GM23338 (cell line): Measurements from ENCODE around the gene CEP131. TPM values are rescaled to one million over a fixed set of nuclear protein-coding genes. Genes with fewer than 3 reads are reported as not detected.

Source experiments
- ATAC-seq: fragments of 200-7000 bp; cut with Tn5 transposase; 3 replicates; pipeline ENCODE4 v1.9.1; 2020
- DNase-seq: peaks from one replicate; pipeline ENCODE4 v3.0.0-alpha.2; 2015; ENCODE audit warnings: low spot score
- H2AFZ ChIP-seq: fragments of 200-600 bp; sonication (generic); 2 replicates; pipeline ENCODE4 v1.8.0; 2016; ENCODE audit warnings: antibody characterized with exemption, mild to moderate bottlenecking, moderate library complexity
- H3F3A ChIP-seq: fragments of 200-600 bp; sonication (generic); replicated peaks from 2 replicates; pipeline ENCODE4 v1.8.0; 2017; ENCODE audit warnings: antibody characterized with exemption, mixed run types, low read depth
- H3K27ac ChIP-seq: fragments of 200-600 bp; sonication (generic); 2 replicates; pipeline ENCODE4 v1.6.1; 2016; ENCODE audit warnings: low read depth
- H3K27me3 ChIP-seq: fragments of 200-600 bp; sonication (generic); 2 replicates; pipeline ENCODE4 v1.8.0; 2016; ENCODE audit warnings: mild to moderate bottlenecking, mixed run types, moderate library complexity; ENCODE audit not compliant: insufficient read depth
- H3K36me3 ChIP-seq: fragments of 200-600 bp; sonication (generic); 2 replicates; pipeline ENCODE4 v1.8.0; 2016; ENCODE audit warnings: mild to moderate bottlenecking; ENCODE audit not compliant: insufficient read depth
- H3K4me1 ChIP-seq: fragments of 200-600 bp; sonication (generic); 2 replicates; pipeline ENCODE4 v1.8.0; 2016; ENCODE audit warnings: mild to moderate bottlenecking, moderate library complexity; ENCODE audit not compliant: insufficient read depth
- H3K4me2 ChIP-seq: fragments of 200-600 bp; sonication (generic); 2 replicates; pipeline ENCODE4 v1.7.1; 2017; ENCODE audit warnings: mixed run types
- H3K4me3 ChIP-seq: fragments of 200-600 bp; sonication (generic); 2 replicates; pipeline ENCODE4 v1.6.1; 2016; ENCODE audit warnings: mixed run types
- H3K79me2 ChIP-seq: fragments of 200-600 bp; sonication (generic); replicated peaks from 2 replicates; pipeline ENCODE4 v1.8.0; 2017; ENCODE audit warnings: mild to moderate bottlenecking; ENCODE audit not compliant: insufficient read depth
- H3K9me2 ChIP-seq: fragments of 200-600 bp; sonication (generic); 2 replicates; pipeline ENCODE4 v1.8.0; 2017; ENCODE audit not compliant: insufficient read depth
- H4K20me1 ChIP-seq: fragments of 200-600 bp; sonication (generic); replicated peaks from 2 replicates; pipeline ENCODE4 v1.8.0; 2017; ENCODE audit warnings: mild to moderate bottlenecking; ENCODE audit not compliant: insufficient read depth
- H3K27ac Mint-ChIP-seq: 2 replicates; pipeline ENCODE4 v1.8.0; 2020; ENCODE audit warnings: inconsistent platforms, mild to moderate bottlenecking, moderate library complexity, mixed read lengths
- H3K27me3 Mint-ChIP-seq: 3 replicates; pipeline ENCODE4 v1.8.0; 2022; ENCODE audit warnings: low read depth, mild to moderate bottlenecking, moderate library complexity, mixed read lengths, inconsistent platforms; ENCODE audit not compliant: insufficient read depth, poor library complexity
- H3K36me3 Mint-ChIP-seq: 3 replicates; pipeline ENCODE4 v1.8.0; 2021; ENCODE audit warnings: low read depth, mild to moderate bottlenecking, inconsistent platforms, moderate library complexity, mixed read lengths
- H3K4me1 Mint-ChIP-seq: 3 replicates; pipeline ENCODE4 v1.8.0; 2020; ENCODE audit warnings: mild to moderate bottlenecking, inconsistent platforms, mixed read lengths
- H3K4me3 Mint-ChIP-seq: 3 replicates; pipeline ENCODE4 v1.8.0; 2021; ENCODE audit warnings: moderate library complexity, mild to moderate bottlenecking, inconsistent platforms, mixed read lengths
- H3K9me3 Mint-ChIP-seq: 3 replicates; pipeline ENCODE4 v1.8.0; 2020; ENCODE audit warnings: moderate library complexity, mild to moderate bottlenecking, inconsistent platforms, mixed read lengths
- CTCF ChIP-seq, 2 experiments: fragments of 200-600 bp in 1 of 2; sonication (generic) in 1 of 2; conservative IDR thresholded peaks; 2 replicates each; pipeline versions ENCODE4 v1.5.1 to v1.6.1; 2016 to 2017; ENCODE audit warnings: antibody characterized with exemption in 2 of 2, low read depth in 2 of 2, mild to moderate bottlenecking in 2 of 2, moderate library complexity in 1 of 2
- ETS1 ChIP-seq: IDR thresholded peaks from 2 replicates; pipeline ENCODE4 v1.6.1; 2016; ENCODE audit warnings: antibody characterized with exemption
- EZH2phosphoT487 ChIP-seq: fragments of 200-600 bp; sonication (generic); IDR thresholded peaks from one replicate; pipeline ENCODE4 v1.8.1; 2018; ENCODE audit warnings: antibody characterized with exemption; ENCODE audit not compliant: unreplicated experiment
- JUNB ChIP-seq: IDR thresholded peaks from one replicate; pipeline ENCODE4 v1.6.1; 2016; ENCODE audit warnings: antibody characterized with exemption; ENCODE audit not compliant: unreplicated experiment
- NANOG ChIP-seq: IDR thresholded peaks from 2 replicates; pipeline ENCODE4 v1.6.1; 2016; ENCODE audit warnings: antibody characterized with exemption, borderline replicate concordance
- POLR2AphosphoS5 ChIP-seq: IDR thresholded peaks from 2 replicates; pipeline ENCODE4 v1.6.1; 2016; ENCODE audit warnings: antibody characterized with exemption, low read depth
- REST ChIP-seq: IDR thresholded peaks from one replicate; pipeline ENCODE4 v1.6.1; 2018; ENCODE audit warnings: antibody characterized with exemption; ENCODE audit not compliant: unreplicated experiment
- STAT1 ChIP-seq: IDR thresholded peaks from one replicate; pipeline ENCODE4 v1.6.1; 2016; ENCODE audit warnings: antibody characterized with exemption; ENCODE audit not compliant: unreplicated experiment
- ZNF114 ChIP-seq: fragments of 250-450 bp; sonication (Bioruptor Pico); IDR thresholded peaks from 2 replicates; pipeline ENCODE4 v1.5.0; 2020; ENCODE audit warnings: mild to moderate bottlenecking, moderate library complexity
- ZNF331 ChIP-seq: fragments of 250-450 bp; sonication (Bioruptor Pico); IDR thresholded peaks from 2 replicates; pipeline ENCODE4 v1.5.0; 2020; ENCODE audit warnings: low read depth, mild to moderate bottlenecking, moderate library complexity
- ZNF462 ChIP-seq: fragments of 250-450 bp; sonication (Bioruptor Pico); IDR thresholded peaks from 2 replicates; pipeline ENCODE4 v1.5.0; 2020; ENCODE audit warnings: mild to moderate bottlenecking, moderate library complexity
- polyA plus RNA-seq: library from polyadenylated mRNA; unstranded; fragments of >200 nt; fragmentation: Nextera tagmentation; extraction: Ambion mirVana; gene quantifications from 2 replicates; pipeline ENCODE4 v1.2.1, GENCODE V29; 2016
- total RNA-seq: library from RNA; depleted of rRNA; stranded (reverse); fragments of >200 nt; shearing (Covaris generic); gene quantifications from 2 replicates; pipeline ENCODE4 v1.2.3, GENCODE V29; 2014

Gene CEP131
- total and polyA plus RNA-seq, 2 experiments from 2014 or later, result 26.8 to 35.5 TPM

- TF ChIP-seq CTCF (conservative IDR thresholded peaks at IDR 0.05; ENCODE audit: low read depth in 2 of 2), result no peak
- no peak for TF ChIP-seq JUNB
- no peak for TF ChIP-seq ETS1
- no peak for TF ChIP-seq STAT1
- TF ChIP-seq EZH2phosphoT487, result no peak
- TF ChIP-seq NANOG, result no peak
These were observed 20.5 kb upstream of the CEP131 start (continued) for GRCh38 chr17:81243333-81243664.

- Mint-ChIP-seq H3K4me3 (no peak overlapping the region), H3K9me3 (no peaks in the 10 kb centered on the region; the same call in 2 of the 3 replicates), H3K36me3 (peaks cover 16% of the 10 kb centered on the region), H3K27me3 (peaks cover 24% of the 10 kb centered on the region), H3K27ac (no peak overlapping the region; the same call in 1 of the 2 replicates), H3K4me1 (peaks cover 27% of the 10 kb centered on the region)
- Histone ChIP-seq H3K4me2 (peak overlapping the region; percentile 43), H2AFZ (no peak overlapping the region), H3K4me3 (no peak overlapping the region), H3K27ac (no peak overlapping the region), H3K79me2 (peaks cover 17% of the 10 kb centered on the region), H3F3A (peaks cover 11% of the 10 kb centered on the region; the same call in 1 of the 2 replicates), H3K9me2 (no peaks in the 10 kb centered on the region), H3K36me3 (no peaks in the 10 kb centered on the region), H3K4me1 (no peaks in the 10 kb centered on the region; the same call in 1 of the 2 replicates), H3K27me3 (no peaks in the 10 kb centered on the region), H4K20me1 (peaks cover 6% of the 10 kb centered on the region; the same call in 1 of the 2 replicates)
- DNase-seq (no peak), ATAC-seq (no peak; the same call in 2 of the 3 replicates)
- TF ChIP-seq ZNF114 (CRISPR knock-in tag) (no peak), POLR2AphosphoS5 (peak; percentile 17; the same call in 1 of the 2 replicates), ZNF331 (CRISPR knock-in tag) (no peak), ZNF462 (CRISPR knock-in tag) (no peak), REST (peak; percentile 17), NANOG (no peak)
These were observed 19.9 kb upstream of the CEP131 start for GRCh38 chr17:81242421-81243332.
